Kidney epithelial cell (primary cell): ENCODE data around the gene KCP. TPM values are rescaled to one million over a fixed set of nuclear protein-coding genes. Genes with fewer than 3 reads are reported as not detected.
"Not testable (repeated sequence)": the region's sequence is repeated elsewhere in the genome, so short reads cannot be mapped to it uniquely, and the experiment has no call there.

Source experiments
- DNase-seq: peaks from one replicate; pipeline ENCODE4 v3.0.0-alpha.2; 2010; ENCODE audit warnings: low read depth
- H3K27me3 ChIP-seq: 2 replicates; pipeline ENCODE4 v1.6.0; 2011; ENCODE audit warnings: low read length; ENCODE audit not compliant: control insufficient read depth, insufficient read depth
- H3K36me3 ChIP-seq: 2 replicates; pipeline ENCODE4 v1.5.1; 2011; ENCODE audit warnings: low read length; ENCODE audit not compliant: control insufficient read depth, insufficient read depth
- H3K4me3 ChIP-seq: 2 replicates; pipeline ENCODE4 v1.5.1; 2011; ENCODE audit warnings: low read depth, mild to moderate bottlenecking, control low read depth, low read length
- CTCF ChIP-seq: IDR thresholded peaks from 2 replicates; pipeline ENCODE4 v1.5.1; 2011; ENCODE audit warnings: mild to moderate bottlenecking, moderate library complexity, low read length, control low read depth, inconsistent platforms; ENCODE audit not compliant: insufficient read depth, poor library complexity, severe bottlenecking
- total RNA-seq: library from RNA; depleted of rRNA; stranded (reverse); fragments of >200 nt; gene quantifications from 2 replicates; pipeline ENCODE4 v1.2.3, GENCODE V29; 2015

The KCP gene
- total RNA-seq, 1 donor from 2014 or later: 1.3 TPM

DNA sequence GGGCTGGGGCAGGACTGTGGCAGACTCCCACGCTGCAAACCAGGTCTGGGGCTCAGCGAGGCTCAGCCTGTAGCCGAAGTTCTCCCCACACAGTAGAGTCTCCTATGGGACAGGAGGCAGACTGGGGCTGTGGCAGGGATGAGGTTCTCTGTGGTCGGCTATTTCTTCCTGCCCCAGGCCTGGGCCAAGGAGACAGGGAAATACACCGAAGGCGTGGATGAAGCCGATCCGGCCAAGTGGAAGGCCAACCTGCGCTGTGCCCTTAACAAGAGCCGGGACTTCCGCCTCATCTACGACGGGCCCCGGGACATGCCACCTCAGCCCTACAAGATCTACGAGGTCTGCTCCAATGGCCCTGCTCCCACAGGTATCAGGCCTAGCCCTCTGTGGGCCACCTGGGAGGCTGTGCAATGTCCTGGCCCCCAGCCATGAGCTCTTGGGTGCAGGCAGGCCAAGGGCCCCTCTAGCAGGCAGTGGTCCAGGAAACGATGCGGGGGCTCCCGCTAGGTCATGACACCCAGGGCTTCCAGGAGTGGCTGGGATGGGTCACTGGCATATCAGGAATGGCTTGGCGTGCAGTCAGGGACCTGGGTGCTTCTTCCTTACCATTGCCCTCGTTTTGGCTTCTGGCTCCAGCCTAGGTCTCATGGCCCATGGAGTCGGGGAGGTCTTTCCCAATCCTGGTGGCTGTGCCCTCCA is 35.3 kb upstream of the KCP start:
- DNase-seq: no peak
- Histone ChIP-seq H3K36me3 (no peaks in the 10 kb centered on the region), H3K4me3 (no peak overlapping the region), H3K27me3 (no peaks in the 10 kb centered on the region)
- TF ChIP-seq CTCF: no peak

DNA sequence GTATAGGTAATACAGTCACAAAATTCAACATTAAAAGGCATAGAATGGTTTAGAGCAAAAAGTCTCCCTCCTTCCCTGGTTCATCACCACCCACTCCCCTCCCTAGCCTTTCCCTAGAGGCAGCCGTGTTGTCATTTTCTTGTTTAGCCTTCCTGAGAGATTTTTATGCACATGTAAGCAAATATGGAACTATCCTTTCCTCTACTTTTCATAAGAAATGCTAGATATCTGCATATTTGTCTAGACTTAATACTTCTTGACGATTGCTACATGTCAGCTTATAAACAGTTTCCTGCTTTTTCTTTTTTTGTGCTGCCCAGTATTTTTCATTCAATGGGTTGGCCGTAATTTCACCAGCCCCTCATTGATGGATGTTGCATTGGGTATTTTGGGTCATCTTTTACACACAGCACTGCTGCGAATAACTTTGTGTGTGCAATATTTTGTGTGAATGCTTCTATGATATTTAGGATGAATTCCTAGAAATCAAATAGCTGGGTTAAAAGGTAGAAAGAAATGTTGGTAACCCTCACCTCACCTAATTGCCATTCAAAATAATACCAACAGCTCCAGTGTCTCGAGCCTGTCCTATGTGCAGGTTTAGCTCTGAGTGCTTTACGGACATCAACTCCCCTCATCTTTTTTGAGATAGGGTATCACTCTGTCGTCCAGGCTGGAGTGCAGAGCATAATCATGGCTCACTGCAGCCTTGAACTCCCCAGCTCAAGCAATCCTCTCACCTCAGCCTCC is 34.2 kb upstream of the KCP start:
- no peak for DNase-seq
- Histone ChIP-seq H3K4me3 (no peak overlapping the region), H3K36me3 (no peaks in the 10 kb centered on the region), H3K27me3 (no peaks in the 10 kb centered on the region)
- TF ChIP-seq CTCF: no peak

GRCh38 chr7:128943251-128943650 is 32.7 kb upstream of the KCP start:
- not testable (repeated sequence) for H3K27me3 ChIP-seq, H3K36me3 ChIP-seq, DNase-seq, H3K4me3 ChIP-seq

- no peak overlapping the region for H3K4me3 ChIP-seq
- no peaks in the 10 kb centered on the region for H3K36me3 ChIP-seq
- no peak for DNase-seq
- no peaks in the 10 kb centered on the region for H3K27me3 ChIP-seq
- no peak for TF ChIP-seq CTCF
Measured at GRCh38 chr7:128941946-128942526, 31.5 kb upstream of the KCP start.

- TF ChIP-seq CTCF: no peak
- no peak overlapping the region for H3K4me3 ChIP-seq
- H3K36me3 ChIP-seq: no peaks in the 10 kb centered on the region
- DNase-seq: no peak
- H3K27me3 ChIP-seq: no peaks in the 10 kb centered on the region
Measured at GRCh38 chr7:128941323-128941890, 30.9 kb upstream of the KCP start.
